ENCODE data around the gene FSIP1.

The FSIP1 gene

DNA sequence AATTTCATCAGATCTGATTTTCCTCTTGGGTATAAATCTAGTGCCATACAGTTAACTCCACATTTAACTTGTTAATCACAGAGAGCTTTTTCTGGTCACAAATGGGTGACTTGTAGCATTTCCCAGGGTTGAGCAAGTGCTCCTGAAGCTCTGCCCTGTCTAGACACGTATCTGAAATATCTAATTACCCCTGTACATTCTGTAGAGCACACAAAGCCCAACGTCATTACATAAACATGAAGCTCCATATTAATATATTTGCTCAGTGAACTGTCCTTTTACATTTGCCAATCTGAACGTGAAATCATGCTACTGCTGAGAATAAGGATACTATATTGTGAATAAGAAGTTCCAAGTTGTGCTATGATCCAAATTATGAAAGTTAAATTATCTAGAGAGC lies 152.7 kb downstream of the FSIP1 start:
- Histone ChIP-seq H3K27me3 (ENCODE audit: insufficient read depth, low read length) (no peaks in the 10 kb centered on the region), H3K4me2 (ENCODE audit: low read length) (no peak overlapping the region), H3F3A (ENCODE audit: insufficient read depth, low read length) (no peaks in the 10 kb centered on the region), H3K4me1 (ENCODE audit: insufficient read depth, low read length, severe bottlenecking) (no peaks in the 10 kb centered on the region), H3K27ac (ENCODE audit: low read depth, low read length, poor library complexity, severe bottlenecking) (no peak overlapping the region), H3K4me3 (ENCODE audit: low read depth, low read length, poor library complexity, severe bottlenecking) (no peak overlapping the region), H3K9me2 (ENCODE audit: low read depth, low read length) (no peaks in the 10 kb centered on the region), H3K9me3 (ENCODE audit: low read length) (no peaks in the 10 kb centered on the region), H2AFZ (ENCODE audit: low read length) (no peak overlapping the region), H4K20me1 (ENCODE audit: insufficient read depth, low read length) (no peaks in the 10 kb centered on the region), H3K79me2 (ENCODE audit: insufficient read depth, low read length) (no peaks in the 10 kb centered on the region), H3K36me3 (ENCODE audit: insufficient read depth, low read length) (no peaks in the 10 kb centered on the region), H3K9ac (ENCODE audit: low read length) (no peak overlapping the region)
- TF ChIP-seq, protein P1, sequence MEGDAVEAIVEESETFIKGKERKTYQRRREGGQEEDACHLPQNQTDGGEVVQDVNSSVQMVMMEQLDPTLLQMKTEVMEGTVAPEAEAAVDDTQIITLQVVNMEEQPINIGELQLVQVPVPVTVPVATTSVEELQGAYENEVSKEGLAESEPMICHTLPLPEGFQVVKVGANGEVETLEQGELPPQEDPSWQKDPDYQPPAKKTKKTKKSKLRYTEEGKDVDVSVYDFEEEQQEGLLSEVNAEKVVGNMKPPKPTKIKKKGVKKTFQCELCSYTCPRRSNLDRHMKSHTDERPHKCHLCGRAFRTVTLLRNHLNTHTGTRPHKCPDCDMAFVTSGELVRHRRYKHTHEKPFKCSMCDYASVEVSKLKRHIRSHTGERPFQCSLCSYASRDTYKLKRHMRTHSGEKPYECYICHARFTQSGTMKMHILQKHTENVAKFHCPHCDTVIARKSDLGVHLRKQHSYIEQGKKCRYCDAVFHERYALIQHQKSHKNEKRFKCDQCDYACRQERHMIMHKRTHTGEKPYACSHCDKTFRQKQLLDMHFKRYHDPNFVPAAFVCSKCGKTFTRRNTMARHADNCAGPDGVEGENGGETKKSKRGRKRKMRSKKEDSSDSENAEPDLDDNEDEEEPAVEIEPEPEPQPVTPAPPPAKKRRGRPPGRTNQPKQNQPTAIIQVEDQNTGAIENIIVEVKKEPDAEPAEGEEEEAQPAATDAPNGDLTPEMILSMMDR (IDR thresholded peaks at IDR 0.05; ENCODE audit: low read length), result no peak
- TF ChIP-seq EZH2 (IDR thresholded peaks at IDR 0.05; ENCODE audit: borderline replicate concordance, low read length), result no peak

DNA sequence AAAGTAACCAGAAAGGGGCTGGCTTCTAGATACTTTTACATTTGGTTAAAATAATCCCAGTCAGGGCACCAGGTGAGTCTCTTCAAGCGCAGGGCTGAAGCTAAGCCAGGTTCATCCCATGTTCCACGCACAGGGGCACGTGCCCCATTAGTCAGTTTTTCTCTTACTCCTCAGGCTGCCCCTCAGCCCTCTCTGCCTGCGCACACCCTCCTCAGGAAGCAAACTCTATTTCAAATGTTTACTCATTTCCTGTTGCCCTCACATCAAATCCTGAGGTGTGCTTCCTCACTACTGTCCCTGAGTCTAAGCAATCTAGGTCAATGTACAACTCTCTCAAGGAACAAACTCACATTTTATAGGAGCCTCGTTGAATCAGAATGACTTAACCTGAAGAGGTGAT lies 153.3 kb downstream of the FSIP1 start:
- Histone ChIP-seq H3K36me3 (ENCODE audit: insufficient read depth, low read length) (no peaks in the 10 kb centered on the region), H3K27ac (ENCODE audit: low read depth, low read length, poor library complexity, severe bottlenecking) (no peak overlapping the region), H3K79me2 (ENCODE audit: insufficient read depth, low read length) (no peaks in the 10 kb centered on the region), H3K9me3 (ENCODE audit: low read length) (no peaks in the 10 kb centered on the region), H3K4me2 (ENCODE audit: low read length) (no peak overlapping the region), H3F3A (ENCODE audit: insufficient read depth, low read length) (no peaks in the 10 kb centered on the region), H2AFZ (ENCODE audit: low read length) (no peak overlapping the region), H3K9me2 (ENCODE audit: low read depth, low read length) (no peaks in the 10 kb centered on the region), H3K4me3 (ENCODE audit: low read depth, low read length, poor library complexity, severe bottlenecking) (no peak overlapping the region), H3K4me1 (ENCODE audit: insufficient read depth, low read length, severe bottlenecking) (no peaks in the 10 kb centered on the region), H3K27me3 (ENCODE audit: insufficient read depth, low read length) (no peaks in the 10 kb centered on the region), H4K20me1 (ENCODE audit: insufficient read depth, low read length) (no peaks in the 10 kb centered on the region), H3K9ac (ENCODE audit: low read length) (no peak overlapping the region)
- TF ChIP-seq, protein P1 (IDR thresholded peaks at IDR 0.05; ENCODE audit: low read length), result no peak
- TF ChIP-seq EZH2 (IDR thresholded peaks at IDR 0.05; ENCODE audit: borderline replicate concordance, low read length), result no peak

DNA sequence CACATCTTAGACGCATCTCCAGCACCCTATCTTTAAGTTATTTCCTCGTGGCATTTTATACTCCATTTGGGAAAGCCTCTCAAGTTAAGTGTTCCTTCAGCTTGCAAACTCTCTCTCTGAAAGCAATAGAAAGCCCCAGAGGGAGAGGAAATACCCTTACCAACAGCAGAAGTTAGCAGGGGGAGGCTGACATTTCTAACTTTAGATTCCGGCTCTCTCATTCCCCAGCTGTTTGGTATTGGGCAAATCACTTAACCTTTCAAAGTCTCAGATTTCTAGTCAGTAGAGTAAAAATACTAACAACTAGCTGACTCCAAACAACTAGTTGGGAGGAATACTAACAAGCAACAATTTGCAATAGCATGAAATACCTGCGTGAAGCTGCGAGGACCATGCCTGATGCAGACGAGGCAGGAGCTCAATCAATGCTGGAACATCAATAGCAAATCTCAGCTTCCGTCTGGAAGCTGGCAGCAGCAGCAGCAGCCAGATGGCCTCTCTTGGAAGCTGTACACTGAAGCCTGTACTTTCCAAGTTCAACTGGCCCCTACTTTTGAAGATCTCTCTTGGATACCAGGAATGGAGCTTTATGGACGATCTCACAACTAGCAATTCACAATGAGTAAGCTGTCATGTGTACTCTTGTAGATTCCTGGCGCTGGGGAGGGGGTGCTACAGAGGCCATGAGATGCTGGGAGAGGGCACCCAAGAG lies 153.9 kb downstream of the FSIP1 start:
- Histone ChIP-seq H3K79me2 (ENCODE audit: insufficient read depth, low read length) (no peaks in the 10 kb centered on the region), H3K4me1 (ENCODE audit: insufficient read depth, low read length, severe bottlenecking) (no peaks in the 10 kb centered on the region), H3K9me2 (ENCODE audit: low read depth, low read length) (no peaks in the 10 kb centered on the region), H3K9ac (ENCODE audit: low read length) (no peak overlapping the region), H3K27ac (ENCODE audit: low read depth, low read length, poor library complexity, severe bottlenecking) (no peak overlapping the region), H3K4me3 (ENCODE audit: low read depth, low read length, poor library complexity, severe bottlenecking) (no peak overlapping the region), H3K27me3 (ENCODE audit: insufficient read depth, low read length) (no peaks in the 10 kb centered on the region), H3K4me2 (ENCODE audit: low read length) (no peak overlapping the region), H3K9me3 (ENCODE audit: low read length) (no peaks in the 10 kb centered on the region), H4K20me1 (ENCODE audit: insufficient read depth, low read length) (no peaks in the 10 kb centered on the region), H3F3A (ENCODE audit: insufficient read depth, low read length) (no peaks in the 10 kb centered on the region), H3K36me3 (ENCODE audit: insufficient read depth, low read length) (no peaks in the 10 kb centered on the region), H2AFZ (ENCODE audit: low read length) (no peak overlapping the region)
- no peak for TF ChIP-seq EZH2 (IDR thresholded peaks at IDR 0.05; ENCODE audit: borderline replicate concordance, low read length)
- TF ChIP-seq, protein P1 (IDR thresholded peaks at IDR 0.05; ENCODE audit: low read length), result no peak
